Measurements from ENCODE around the gene TSPEAR.
"Not testable (repeated sequence)": the region's sequence is repeated elsewhere in the genome, so short reads cannot be mapped to it uniquely, and the experiment has no call there.

Gene TSPEAR

GRCh38 chr21:44583089-44583799, 128.1 kb downstream of the TSPEAR start:
- Mint-ChIP-seq H3K4me1 (ENCODE audit: low read depth in 2 of 2) (peaks cover 0 to 7% of the 10 kb centered on the region in 2 donors), H3K27me3 (peaks cover 41 to 89% of the 10 kb centered on the region in 2 donors), H3K9me3 (peaks cover 5 to 9% of the 10 kb centered on the region in 2 donors), H3K36me3 (ENCODE audit: insufficient read depth) (no peaks in the 10 kb centered on the region), H3K27ac (peak overlapping the region in 1 of 2 donors; percentile 87), H3K4me3 (no peak overlapping the region)
- DNase-seq (no peak), ATAC-seq (replicated peaks) (no peak)

- H3K27ac Mint-ChIP-seq: no peak overlapping the region
These were observed 129.3 kb downstream of the TSPEAR start for GRCh38 chr21:44582055-44582454.

GRCh38 chr21:44581158-44581557, 130.2 kb downstream of the TSPEAR start:
- H3K27me3 Mint-ChIP-seq: peaks cover 28 to 69% of the 10 kb centered on the region in 2 donors
- DNase-seq (no peak), ATAC-seq (replicated peaks) (no peak)
- peaks cover 7 to 9% of the 10 kb centered on the region in 2 donors for H3K9me3 Mint-ChIP-seq
- H3K4me3 Mint-ChIP-seq: no peak overlapping the region
- no peak overlapping the region for H3K27ac Mint-ChIP-seq
- H3K4me1 Mint-ChIP-seq (ENCODE audit: low read depth in 2 of 2): peaks cover 0 to 7% of the 10 kb centered on the region in 2 donors
- H3K36me3 Mint-ChIP-seq (ENCODE audit: insufficient read depth): no peaks in the 10 kb centered on the region

More at GRCh38 chr21:44582055-44582454, 129.3 kb downstream of the TSPEAR start:
- ATAC-seq (replicated peaks): no peak
- DNase-seq: no peak
- H3K4me1 Mint-ChIP-seq (ENCODE audit: low read depth in 2 of 2): peaks cover 0 to 7% of the 10 kb centered on the region in 2 donors
- H3K4me3 Mint-ChIP-seq: no peak overlapping the region
- peaks cover 7 to 9% of the 10 kb centered on the region in 2 donors for H3K9me3 Mint-ChIP-seq
- no peaks in the 10 kb centered on the region for H3K36me3 Mint-ChIP-seq (ENCODE audit: insufficient read depth)
- H3K27me3 Mint-ChIP-seq: peaks cover 37 to 78% of the 10 kb centered on the region in 2 donors

- H3K4me3 Mint-ChIP-seq: peak within 1 kb of the TSS in 1 of 2 donors; percentile 52
- DNase-seq; H3K27ac Mint-ChIP-seq; H3K9me3 Mint-ChIP-seq; ATAC-seq (replicated peaks); H3K4me1 Mint-ChIP-seq (ENCODE audit: low read depth in 2 of 2); H3K36me3 Mint-ChIP-seq (ENCODE audit: insufficient read depth): not testable (repeated sequence)
- H3K27me3 Mint-ChIP-seq: peaks cover 19 to 68% of the 10 kb centered on the region in 2 donors
These were observed 131.0 kb downstream of the TSPEAR start, which contains the start of gene KRTAP10-5 for GRCh38 chr21:44580231-44580821. KRTAP10-5 (minus strand) TSS chr21:44580604; CDS start chr21:44580578, 26 bp downstream.

- DNase-seq (no peak), ATAC-seq (replicated peaks) (no peak)
- H3K36me3 Mint-ChIP-seq (ENCODE audit: insufficient read depth): no peaks in the 10 kb centered on the region
- peaks cover 2 to 10% of the 10 kb centered on the region in 2 donors for H3K4me1 Mint-ChIP-seq (ENCODE audit: low read depth in 2 of 2)
- H3K27me3 Mint-ChIP-seq: peaks cover 21 to 68% of the 10 kb centered on the region in 2 donors
- no peak overlapping the region for H3K27ac Mint-ChIP-seq
- peaks cover 7 to 9% of the 10 kb centered on the region in 2 donors for H3K9me3 Mint-ChIP-seq
- H3K4me3 Mint-ChIP-seq: peak overlapping the region in 1 of 2 donors; percentile 52
These were observed 131.6 kb downstream of the TSPEAR start for GRCh38 chr21:44579833-44580144.

GRCh38 chr21:44579056-44579832, 132.1 kb downstream of the TSPEAR start:
- DNase-seq: no peak
- peaks cover 7 to 9% of the 10 kb centered on the region in 2 donors for H3K9me3 Mint-ChIP-seq

GRCh38 chr21:44578371-44579055, 132.9 kb downstream of the TSPEAR start:
- Mint-ChIP-seq H3K4me3 (no peak overlapping the region), H3K27ac (no peak overlapping the region), H3K36me3 (ENCODE audit: insufficient read depth) (no peaks in the 10 kb centered on the region), H3K9me3 (peaks cover 7 to 9% of the 10 kb centered on the region in 2 donors), H3K27me3 (peaks cover 19 to 66% of the 10 kb centered on the region in 2 donors), H3K4me1 (ENCODE audit: low read depth in 2 of 2) (peaks cover 7 to 8% of the 10 kb centered on the region in 2 donors)
- DNase-seq (no peak), ATAC-seq (replicated peaks) (no peak)

More at GRCh38 chr21:44579056-44579832, 132.1 kb downstream of the TSPEAR start:
- Mint-ChIP-seq H3K36me3 (ENCODE audit: insufficient read depth) (no peaks in the 10 kb centered on the region), H3K27ac (no peak overlapping the region), H3K4me3 (no peak overlapping the region), H3K27me3 (peaks cover 21 to 68% of the 10 kb centered on the region in 2 donors), H3K4me1 (ENCODE audit: low read depth in 2 of 2) (peaks cover 7 to 11% of the 10 kb centered on the region in 2 donors)
- ATAC-seq (replicated peaks): no peak

GRCh38 chr21:44576025-44576420, 135.3 kb downstream of the TSPEAR start:
- DNase-seq (no peak), ATAC-seq (replicated peaks) (no peak)
- Mint-ChIP-seq H3K27me3 (peaks cover 18 to 66% of the 10 kb centered on the region in 2 donors), H3K9me3 (peaks cover 1 to 2% of the 10 kb centered on the region in 2 donors), H3K27ac (peak overlapping the region in 1 of 2 donors; percentile 83), H3K4me3 (no peak overlapping the region), H3K36me3 (ENCODE audit: insufficient read depth) (no peaks in the 10 kb centered on the region), H3K4me1 (ENCODE audit: low read depth in 2 of 2) (peaks cover 7 to 15% of the 10 kb centered on the region in 2 donors)

GRCh38 chr21:44575307-44576024, 135.9 kb downstream of the TSPEAR start:
- ATAC-seq (replicated peaks): no peak
- peaks cover 0 to 2% of the 10 kb centered on the region in 2 donors for H3K9me3 Mint-ChIP-seq
- H3K27ac Mint-ChIP-seq: peak overlapping the region; percentile 60 to 83
- peaks cover 7 to 15% of the 10 kb centered on the region in 2 donors for H3K4me1 Mint-ChIP-seq (ENCODE audit: low read depth in 2 of 2)
- no peaks in the 10 kb centered on the region for H3K36me3 Mint-ChIP-seq (ENCODE audit: insufficient read depth)
- peaks cover 18 to 66% of the 10 kb centered on the region in 2 donors for H3K27me3 Mint-ChIP-seq
- no peak overlapping the region for H3K4me3 Mint-ChIP-seq
- no peak for DNase-seq

GRCh38 chr21:44574457-44575306, 136.7 kb downstream of the TSPEAR start:
- no peak for ATAC-seq (replicated peaks)
- DNase-seq: no peak
- H3K27me3 Mint-ChIP-seq: peaks cover 18 to 66% of the 10 kb centered on the region in 2 donors
- H3K4me3 Mint-ChIP-seq: no peak overlapping the region
- H3K27ac Mint-ChIP-seq: peak overlapping the region; percentile 60 to 83
- H3K9me3 Mint-ChIP-seq: peaks cover 0 to 2% of the 10 kb centered on the region in 2 donors
- peaks cover 7 to 15% of the 10 kb centered on the region in 2 donors for H3K4me1 Mint-ChIP-seq (ENCODE audit: low read depth in 2 of 2)
- no peaks in the 10 kb centered on the region for H3K36me3 Mint-ChIP-seq (ENCODE audit: insufficient read depth)

GRCh38 chr21:44573630-44574456, 137.5 kb downstream of the TSPEAR start, which contains the start of gene KRTAP10-4:
KRTAP10-4 (plus strand) TSS chr21:44573729; CDS start chr21:44573759, 30 bp downstream.
- DNase-seq; H3K36me3 Mint-ChIP-seq (ENCODE audit: insufficient read depth); H3K9me3 Mint-ChIP-seq; H3K4me3 Mint-ChIP-seq; ATAC-seq (replicated peaks): not testable (repeated sequence)
- H3K27me3 Mint-ChIP-seq: peaks cover 18 to 66% of the 10 kb centered on the region in 2 donors
- peak within 1 kb of the TSS; percentile 60 to 83 for H3K27ac Mint-ChIP-seq
- H3K4me1 Mint-ChIP-seq (ENCODE audit: low read depth in 2 of 2): peaks cover 12 to 20% of the 10 kb centered on the region in 2 donors

All from effector memory CD8-positive, alpha-beta T cell (primary cell).